HEK293 (cell line): Measurements from ENCODE around the gene PVALEF.

Experiments used
- BCL11A ChIP-seq: fragments of 450-650 bp; formaldehyde crosslinking; IDR thresholded peaks from 2 replicates; pipeline ENCODE4 v1.5.1; 2016; ENCODE audit warnings: low read depth, missing biosample characterization, missing genetic modification characterization
- CTCF ChIP-seq: fragments of 450-650 bp; formaldehyde crosslinking; IDR thresholded peaks from 2 replicates; pipeline ENCODE4 v1.5.1; 2016; ENCODE audit warnings: missing biosample characterization, missing genetic modification characterization
- RBAK ChIP-seq: fragments of 450-650 bp; formaldehyde crosslinking; IDR thresholded peaks from 2 replicates; pipeline ENCODE4 v1.5.1; 2016; ENCODE audit warnings: missing biosample characterization, missing genetic modification characterization
- REST ChIP-seq: fragments of 450-650 bp; formaldehyde crosslinking; IDR thresholded peaks from 2 replicates; pipeline ENCODE4 v1.5.1; 2016; ENCODE audit warnings: missing biosample characterization, missing genetic modification characterization
- ZFP3 ChIP-seq: fragments of 450-650 bp; formaldehyde crosslinking; IDR thresholded peaks from 2 replicates; pipeline ENCODE4 v1.5.1; 2016; ENCODE audit warnings: low read depth, missing biosample characterization, missing genetic modification characterization
- ZNF10 ChIP-seq: fragments of 450-650 bp; formaldehyde crosslinking; IDR thresholded peaks from 2 replicates; pipeline ENCODE4 v1.5.1; 2017; ENCODE audit warnings: missing biosample characterization, missing genetic modification characterization
- ZNF133 ChIP-seq: fragments of 450-650 bp; formaldehyde crosslinking; IDR thresholded peaks from 2 replicates; pipeline ENCODE4 v1.5.1; 2016; ENCODE audit warnings: missing biosample characterization, missing genetic modification characterization
- ZNF16 ChIP-seq: fragments of 450-650 bp; formaldehyde crosslinking; IDR thresholded peaks from 2 replicates; pipeline ENCODE4 v1.5.1; 2016; ENCODE audit warnings: low read depth, missing biosample characterization, missing genetic modification characterization
- ZNF23 ChIP-seq: fragments of 450-650 bp; formaldehyde crosslinking; IDR thresholded peaks from 2 replicates; pipeline ENCODE4 v1.5.1; 2016; ENCODE audit warnings: missing biosample characterization, missing genetic modification characterization, borderline replicate concordance
- ZNF24 ChIP-seq: fragments of 450-650 bp; formaldehyde crosslinking; IDR thresholded peaks from 2 replicates; pipeline ENCODE4 v1.5.1; 2016; ENCODE audit warnings: missing biosample characterization, missing genetic modification characterization
- ZNF555 ChIP-seq: fragments of 450-650 bp; formaldehyde crosslinking; conservative IDR thresholded peaks from 2 replicates; pipeline ENCODE4 v1.5.1; 2017; ENCODE audit warnings: missing biosample characterization, mild to moderate bottlenecking, missing genetic modification characterization, inconsistent platforms
- ZNF639 ChIP-seq: fragments of 450-650 bp; formaldehyde crosslinking; IDR thresholded peaks from 2 replicates; pipeline ENCODE4 v1.5.1; 2016; ENCODE audit warnings: missing biosample characterization, missing genetic modification characterization
- ZNF785 ChIP-seq: fragments of 450-650 bp; formaldehyde crosslinking; IDR thresholded peaks from 2 replicates; pipeline ENCODE4 v1.5.1; 2016; ENCODE audit warnings: missing biosample characterization, missing genetic modification characterization

- TF ChIP-seq CTCF (no peak), ZNF555 (tag by site-specific recombination) (no peak), ZFP3 (tag by site-specific recombination) (no peak), ZNF24 (tag by site-specific recombination) (no peak), ZNF23 (tag by site-specific recombination) (no peak), ZNF10 (tag by site-specific recombination) (no peak), ZNF133 (tag by site-specific recombination) (no peak), BCL11A (no peak), REST (tag by site-specific recombination) (no peak), ZNF16 (tag by site-specific recombination) (no peak), RBAK (tag by site-specific recombination) (no peak), ZNF785 (tag by site-specific recombination) (no peak), ZNF639 (tag by site-specific recombination) (no peak)
Observed at GRCh38 chr17:81152288-81152828, 12.9 kb upstream of the PVALEF start.
